ENCODE measurements around the gene ZSWIM4.
A peak's percentile ranks its signal among the peaks of the same experiment; 100 is the strongest.

The ZSWIM4 gene

DNA sequence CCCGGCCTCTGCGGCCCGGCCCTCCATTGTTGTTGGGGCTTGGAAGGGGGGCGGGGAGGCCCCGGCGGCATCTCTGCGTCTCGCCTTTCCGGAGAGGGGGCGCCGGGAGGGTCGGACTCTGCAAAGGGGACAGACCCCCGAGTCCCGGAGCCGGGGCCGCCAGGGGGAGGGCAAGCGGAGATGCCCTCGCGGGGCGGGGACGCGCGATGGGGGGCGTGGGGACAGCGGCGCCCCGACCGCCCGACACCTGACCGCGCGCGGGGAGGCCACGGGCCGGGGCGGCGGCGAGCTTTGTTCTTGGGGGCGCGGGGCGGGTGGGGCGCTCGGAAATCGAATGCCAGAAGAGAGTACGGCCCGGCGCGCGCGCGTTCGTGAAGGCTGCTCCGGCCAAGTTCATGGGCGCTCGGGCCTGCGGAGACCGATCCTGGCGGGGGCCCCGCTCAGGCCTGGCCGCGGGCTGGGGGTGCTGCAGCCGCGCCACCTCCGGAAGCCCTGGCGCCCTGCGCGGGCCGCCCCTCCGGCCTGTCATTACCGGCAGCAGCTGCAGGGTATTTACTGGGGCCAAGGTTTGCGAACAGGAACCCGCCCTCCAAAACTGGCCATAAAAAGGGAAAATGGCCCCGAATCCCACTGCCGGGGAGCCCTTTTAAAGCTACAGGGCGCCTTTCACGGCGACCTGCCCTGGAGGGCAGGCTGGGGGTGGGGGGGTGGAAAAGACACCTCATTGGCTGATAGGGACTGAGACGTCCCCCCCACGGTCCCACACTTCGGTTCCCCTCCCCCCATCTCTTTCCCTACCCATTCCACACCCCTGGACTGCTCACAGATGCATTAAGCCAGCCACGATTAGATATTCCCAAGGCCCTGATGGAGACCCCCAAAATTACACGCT is 70.6 kb downstream of the ZSWIM4 start:
- TF ChIP-seq, protein P1, sequence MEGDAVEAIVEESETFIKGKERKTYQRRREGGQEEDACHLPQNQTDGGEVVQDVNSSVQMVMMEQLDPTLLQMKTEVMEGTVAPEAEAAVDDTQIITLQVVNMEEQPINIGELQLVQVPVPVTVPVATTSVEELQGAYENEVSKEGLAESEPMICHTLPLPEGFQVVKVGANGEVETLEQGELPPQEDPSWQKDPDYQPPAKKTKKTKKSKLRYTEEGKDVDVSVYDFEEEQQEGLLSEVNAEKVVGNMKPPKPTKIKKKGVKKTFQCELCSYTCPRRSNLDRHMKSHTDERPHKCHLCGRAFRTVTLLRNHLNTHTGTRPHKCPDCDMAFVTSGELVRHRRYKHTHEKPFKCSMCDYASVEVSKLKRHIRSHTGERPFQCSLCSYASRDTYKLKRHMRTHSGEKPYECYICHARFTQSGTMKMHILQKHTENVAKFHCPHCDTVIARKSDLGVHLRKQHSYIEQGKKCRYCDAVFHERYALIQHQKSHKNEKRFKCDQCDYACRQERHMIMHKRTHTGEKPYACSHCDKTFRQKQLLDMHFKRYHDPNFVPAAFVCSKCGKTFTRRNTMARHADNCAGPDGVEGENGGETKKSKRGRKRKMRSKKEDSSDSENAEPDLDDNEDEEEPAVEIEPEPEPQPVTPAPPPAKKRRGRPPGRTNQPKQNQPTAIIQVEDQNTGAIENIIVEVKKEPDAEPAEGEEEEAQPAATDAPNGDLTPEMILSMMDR (IDR thresholded peaks at IDR 0.05; ENCODE audit: low read depth, low read length, poor library complexity, severe bottlenecking): no peak
- TF ChIP-seq EZH2phosphoT487 (IDR thresholded peaks at IDR 0.05; ENCODE audit: borderline replicate concordance, low read length): 0 out of 2 replicates have a peak, but pooled peaks have one; percentile 53
- peaks cover 21% of the 10 kb centered on the region for H3K27me3 ChIP-seq (ENCODE audit: control insufficient read depth, low read length)
- no peaks in the 10 kb centered on the region for H3K9me2 ChIP-seq (replicated peaks; ENCODE audit: control insufficient read depth, low read length)
- H3K4me3 ChIP-seq (ENCODE audit: low read length): peak overlapping the region; percentile 75
- peak overlapping the region; percentile 75 for H3K4me2 ChIP-seq (ENCODE audit: low read length)
- peaks cover 56% of the 10 kb centered on the region for H3K4me1 ChIP-seq (ENCODE audit: control insufficient read depth, low read length)
- no peak overlapping the region for H3K27ac ChIP-seq (ENCODE audit: low read depth, low read length)
- H3F3A ChIP-seq (ENCODE audit: control insufficient read depth, insufficient read depth): no peaks in the 10 kb centered on the region
- H3K79me2 ChIP-seq (ENCODE audit: control insufficient read depth, low read length): no peaks in the 10 kb centered on the region
- no peaks in the 10 kb centered on the region for H3K36me3 ChIP-seq (ENCODE audit: control insufficient read depth, low read length)
- H3K9me3 ChIP-seq (ENCODE audit: control insufficient read depth, insufficient read depth, low read length): no peaks in the 10 kb centered on the region
- no peaks in the 10 kb centered on the region for H4K20me1 ChIP-seq (ENCODE audit: control insufficient read depth, insufficient read depth, low read depth, low read length)

DNA sequence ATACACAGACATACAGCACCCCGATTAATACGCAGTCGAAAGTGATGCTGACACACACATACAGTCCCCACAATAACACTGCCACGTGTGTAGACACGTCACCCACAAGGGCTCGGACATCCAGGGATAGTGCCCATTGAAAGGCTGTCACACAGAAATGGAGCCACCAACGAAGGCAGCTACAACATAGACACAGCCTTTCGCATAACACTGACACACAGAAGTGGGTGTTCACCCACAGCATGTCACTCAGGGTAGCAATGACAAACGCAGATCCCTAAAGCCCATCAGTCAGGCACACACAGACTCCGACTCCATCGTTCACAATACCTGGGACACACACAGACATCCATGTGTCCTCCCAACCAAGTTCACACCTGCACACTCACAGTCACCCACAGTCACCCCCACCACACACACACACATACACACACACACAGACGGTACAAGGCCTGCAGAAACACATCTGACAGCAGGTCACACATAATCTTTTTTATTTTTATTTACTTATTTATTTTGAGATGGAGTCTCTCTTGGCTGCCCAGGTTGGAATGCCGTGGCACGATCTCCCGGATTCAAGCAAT is 71.3 kb downstream of the ZSWIM4 start:
- no peaks in the 10 kb centered on the region for H3K9me3 ChIP-seq (ENCODE audit: control insufficient read depth, insufficient read depth, low read length)
- H3K4me2 ChIP-seq (ENCODE audit: low read length): peak overlapping the region; percentile 75
- H3F3A ChIP-seq (ENCODE audit: control insufficient read depth, insufficient read depth): no peaks in the 10 kb centered on the region
- H3K9me2 ChIP-seq (replicated peaks; ENCODE audit: control insufficient read depth, low read length): no peaks in the 10 kb centered on the region
- H3K36me3 ChIP-seq (ENCODE audit: control insufficient read depth, low read length): no peaks in the 10 kb centered on the region
- peaks cover 56% of the 10 kb centered on the region for H3K4me1 ChIP-seq (ENCODE audit: control insufficient read depth, low read length)
- TF ChIP-seq, protein P1 (IDR thresholded peaks at IDR 0.05; ENCODE audit: low read depth, low read length, poor library complexity, severe bottlenecking): no peak
- no peak for TF ChIP-seq EZH2phosphoT487 (IDR thresholded peaks at IDR 0.05; ENCODE audit: borderline replicate concordance, low read length)
- peaks cover 21% of the 10 kb centered on the region for H3K27me3 ChIP-seq (ENCODE audit: control insufficient read depth, low read length)
- peak overlapping the region; percentile 75 for H3K4me3 ChIP-seq (ENCODE audit: low read length)
- no peak overlapping the region for H3K27ac ChIP-seq (ENCODE audit: low read depth, low read length)
- no peaks in the 10 kb centered on the region for H3K79me2 ChIP-seq (ENCODE audit: control insufficient read depth, low read length)
- H4K20me1 ChIP-seq (ENCODE audit: control insufficient read depth, insufficient read depth, low read depth, low read length): no peaks in the 10 kb centered on the region

- no peak for TF ChIP-seq EZH2phosphoT487 (IDR thresholded peaks at IDR 0.05; ENCODE audit: borderline replicate concordance, low read length)
- peaks cover 21% of the 10 kb centered on the region for H3K27me3 ChIP-seq (ENCODE audit: control insufficient read depth, low read length)
- H3K36me3 ChIP-seq (ENCODE audit: control insufficient read depth, low read length): no peaks in the 10 kb centered on the region
Measured at GRCh38 chr19:13868663-13869062, 73.4 kb downstream of the ZSWIM4 start.

GRCh38 chr19:13869281-13869680 is 74.0 kb downstream of the ZSWIM4 start:
- peaks cover 61% of the 10 kb centered on the region for H3K4me1 ChIP-seq (ENCODE audit: control insufficient read depth, low read length)
- no peak overlapping the region for H3K4me3 ChIP-seq (ENCODE audit: low read length)
- no peaks in the 10 kb centered on the region for H3F3A ChIP-seq (ENCODE audit: control insufficient read depth, insufficient read depth)
- H3K27me3 ChIP-seq (ENCODE audit: control insufficient read depth, low read length): peaks cover 17% of the 10 kb centered on the region
- H3K9me2 ChIP-seq (replicated peaks; ENCODE audit: control insufficient read depth, low read length): no peaks in the 10 kb centered on the region
- no peak overlapping the region for H3K27ac ChIP-seq (ENCODE audit: low read depth, low read length)
- no peaks in the 10 kb centered on the region for H4K20me1 ChIP-seq (ENCODE audit: control insufficient read depth, insufficient read depth, low read depth, low read length)
- no peaks in the 10 kb centered on the region for H3K9me3 ChIP-seq (ENCODE audit: control insufficient read depth, insufficient read depth, low read length)
- no peaks in the 10 kb centered on the region for H3K79me2 ChIP-seq (ENCODE audit: control insufficient read depth, low read length)
- TF ChIP-seq, protein P1 (IDR thresholded peaks at IDR 0.05; ENCODE audit: low read depth, low read length, poor library complexity, severe bottlenecking): no peak
- TF ChIP-seq EZH2phosphoT487 (IDR thresholded peaks at IDR 0.05; ENCODE audit: borderline replicate concordance, low read length): no peak
- H3K4me2 ChIP-seq (ENCODE audit: low read length): 0 out of 2 replicates have a peak overlapping the region, but pooled peaks have one; percentile 8
- no peaks in the 10 kb centered on the region for H3K36me3 ChIP-seq (ENCODE audit: control insufficient read depth, low read length)

More at GRCh38 chr19:13868663-13869062, 73.4 kb downstream of the ZSWIM4 start:
- Histone ChIP-seq H3K79me2 (ENCODE audit: control insufficient read depth, low read length) (no peaks in the 10 kb centered on the region), H3K27ac (ENCODE audit: low read depth, low read length) (no peak overlapping the region), H3F3A (ENCODE audit: control insufficient read depth, insufficient read depth) (no peaks in the 10 kb centered on the region), H3K9me3 (ENCODE audit: control insufficient read depth, insufficient read depth, low read length) (no peaks in the 10 kb centered on the region), H4K20me1 (ENCODE audit: control insufficient read depth, insufficient read depth, low read depth, low read length) (no peaks in the 10 kb centered on the region), H3K4me2 (ENCODE audit: low read length) (no peak overlapping the region), H3K4me3 (ENCODE audit: low read length) (no peak overlapping the region), H3K4me1 (ENCODE audit: control insufficient read depth, low read length) (peaks cover 61% of the 10 kb centered on the region), H3K9me2 (replicated peaks; ENCODE audit: control insufficient read depth, low read length) (no peaks in the 10 kb centered on the region)
